Neural cell (in vitro differentiated cells): Measurements from ENCODE around the gene SLC19A1. TPM values are rescaled to one million over a fixed set of nuclear protein-coding genes. Genes with fewer than 3 reads are reported as not detected.

Experiments used
- H2AFZ ChIP-seq: fragments of 200-600, 300-800 bp; sonication (generic), shearing (Covaris generic); 2 replicates; pipeline ENCODE4 v1.6.0; 2014; ENCODE audit warnings: low read depth, mild to moderate bottlenecking, antibody characterized with exemption, low read length, moderate library complexity
- H3F3A ChIP-seq: fragments of 200-600 bp; shearing (Covaris generic); 2 replicates; pipeline ENCODE4 v1.6.1; 2016; ENCODE audit warnings: mild to moderate bottlenecking, moderate library complexity, mixed read lengths, antibody characterized with exemption, low read length; ENCODE audit not compliant: insufficient read depth, poor library complexity, severe bottlenecking
- H3K27ac ChIP-seq: fragments of 200-600, 300-800 bp; sonication (generic), shearing (Covaris generic); 2 replicates; pipeline ENCODE4 v1.5.1; 2014; ENCODE audit warnings: mild to moderate bottlenecking, low read length, moderate library complexity
- H3K27me3 ChIP-seq: fragments of 300-800, 200-600 bp; sonication (generic), shearing (Covaris generic); 2 replicates; pipeline ENCODE4 v1.6.0; 2014; ENCODE audit warnings: mild to moderate bottlenecking, low read depth, low read length, moderate library complexity; ENCODE audit not compliant: insufficient read depth
- H3K36me3 ChIP-seq: fragments of 300-800, 200-600 bp; sonication (generic), shearing (Covaris generic); 2 replicates; pipeline ENCODE4 v1.5.1; 2014; ENCODE audit warnings: mild to moderate bottlenecking, antibody characterized with exemption, low read length, moderate library complexity; ENCODE audit not compliant: insufficient read depth
- H3K4me2 ChIP-seq: fragments of 300-800, 200-600 bp; sonication (generic), shearing (Covaris generic); 2 replicates; pipeline ENCODE4 v1.6.0; 2014; ENCODE audit warnings: mild to moderate bottlenecking, low read length
- H3K4me3 ChIP-seq: fragments of 300-800, 200-600 bp; sonication (generic), shearing (Covaris generic); 2 replicates; pipeline ENCODE4 v1.5.1; 2014; ENCODE audit warnings: mild to moderate bottlenecking, low read length, moderate library complexity
- H3K79me2 ChIP-seq: fragments of 200-600 bp; shearing (Covaris generic); replicated peaks from 2 replicates; pipeline ENCODE4 v1.6.0; 2014; ENCODE audit warnings: mild to moderate bottlenecking, low read length, moderate library complexity; ENCODE audit not compliant: insufficient read depth
- H3K9ac ChIP-seq: fragments of 300-800, 200-600 bp; sonication (generic), shearing (Covaris generic); 2 replicates; pipeline ENCODE4 v1.6.1; 2016; ENCODE audit warnings: mild to moderate bottlenecking, low read length, mixed read lengths
- H3K9me2 ChIP-seq: fragments of 200-600 bp; shearing (Covaris generic); 2 replicates; pipeline ENCODE4 v1.6.1; 2016; ENCODE audit warnings: mild to moderate bottlenecking, low read length, mixed read lengths; ENCODE audit not compliant: insufficient read depth
- H3K9me3 ChIP-seq: fragments of 200-600, 300-800 bp; sonication (generic), shearing (Covaris generic); 2 replicates; pipeline ENCODE4 v1.6.1; 2016; ENCODE audit warnings: mild to moderate bottlenecking, mixed run types, low read length, moderate library complexity, mixed read lengths
- H4K20me1 ChIP-seq: fragments of 200-600 bp; shearing (Covaris generic); 2 replicates; pipeline ENCODE4 v1.6.1; 2016; ENCODE audit warnings: mild to moderate bottlenecking, mixed run types; ENCODE audit not compliant: insufficient read depth
- EP300 ChIP-seq: fragments of 450-650 bp; conservative IDR thresholded peaks from 2 replicates; pipeline ENCODE4 v1.6.1; 2014; ENCODE audit warnings: antibody characterized with exemption, mild to moderate bottlenecking, moderate library complexity; ENCODE audit not compliant: poor library complexity, severe bottlenecking
- EZH2 ChIP-seq: fragments of 200-600, 300-800 bp; shearing (Covaris generic), sonication (generic); IDR thresholded peaks from 2 replicates; pipeline ENCODE4 v1.6.1; 2014; ENCODE audit warnings: antibody characterized with exemption, low read length, borderline replicate concordance, mild to moderate bottlenecking; ENCODE audit not compliant: insufficient read depth, poor library complexity, severe bottlenecking
- MXI1 ChIP-seq: fragments of 450-650 bp; conservative IDR thresholded peaks from 2 replicates; pipeline ENCODE4 v1.6.1; 2014; ENCODE audit warnings: antibody characterized with exemption, mild to moderate bottlenecking; ENCODE audit not compliant: poor library complexity, severe bottlenecking
- POLR2AphosphoS5 ChIP-seq: IDR thresholded peaks from 2 replicates; pipeline ENCODE4 v1.6.1; 2012
- RAD21 ChIP-seq: fragments of 450-650 bp; conservative IDR thresholded peaks from 2 replicates; pipeline ENCODE4 v1.6.1; 2014; ENCODE audit warnings: antibody characterized with exemption, mild to moderate bottlenecking, moderate library complexity
- SMC3 ChIP-seq: fragments of 450-650 bp; conservative IDR thresholded peaks from 2 replicates; pipeline ENCODE4 v1.6.1; 2014; ENCODE audit warnings: antibody characterized with exemption, mild to moderate bottlenecking, moderate library complexity; ENCODE audit not compliant: poor library complexity
- TAF1 ChIP-seq: IDR thresholded peaks from 2 replicates; pipeline ENCODE4 v1.6.1; 2012; ENCODE audit warnings: low read depth
- polyA plus RNA-seq: library from polyadenylated mRNA; depleted of rRNA; stranded (reverse); fragments of >200 nt; gene quantifications from 2 replicates; pipeline ENCODE4 v1.2.3, GENCODE V29; 2014
- TF ChIP-seq, protein P1 (sequence below): fragments of 450-650 bp; IDR thresholded peaks from 2 replicates; pipeline ENCODE4 v1.5.1; 2014; ENCODE audit warnings: antibody characterized with exemption, mild to moderate bottlenecking, moderate library complexity; ENCODE audit not compliant: poor library complexity, severe bottlenecking
- TF ChIP-seq, protein P2 (sequence below): IDR thresholded peaks from 2 replicates; pipeline ENCODE4 v1.6.1; 2012; ENCODE audit warnings: borderline replicate concordance

The SLC19A1 gene
- polyA plus RNA-seq, 1 donor from 2014 or later: 2.9 TPM

DNA sequence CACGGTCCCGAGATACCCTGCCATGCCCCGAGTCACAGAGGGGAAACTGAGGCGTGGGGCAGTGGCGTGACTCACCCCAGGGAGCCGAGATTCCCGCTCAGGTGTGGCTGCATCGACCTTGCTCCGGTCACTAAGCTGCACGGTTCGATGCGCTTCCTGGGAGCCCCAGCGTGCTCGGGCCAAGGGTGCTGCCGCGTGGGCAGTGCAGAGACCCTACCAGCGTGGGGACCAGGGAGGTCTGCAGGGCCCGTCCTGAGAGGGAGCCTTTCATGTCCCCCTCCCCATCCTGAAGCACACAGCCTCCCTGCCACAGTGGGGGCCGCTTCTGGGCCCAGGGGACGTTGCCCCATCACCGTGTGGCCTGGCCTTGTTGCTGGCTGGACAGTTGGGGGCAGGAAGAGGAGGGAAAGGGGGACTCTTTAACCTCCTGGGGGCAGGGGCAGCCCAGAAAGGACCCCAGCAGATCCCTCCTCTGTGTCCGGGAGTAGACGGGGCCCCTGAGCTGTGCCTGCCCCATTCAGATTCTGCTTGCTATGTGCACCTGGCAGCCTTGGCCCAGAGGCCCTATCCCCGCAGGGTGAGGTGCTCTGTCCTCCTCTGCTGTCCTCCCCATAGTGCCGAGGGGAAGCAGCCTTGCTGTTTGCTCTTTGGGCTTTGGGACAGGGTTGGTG is 84.9 kb downstream of the SLC19A1 start:
- H3F3A ChIP-seq: no peaks in the 10 kb centered on the region
- no peak overlapping the region for H3K4me3 ChIP-seq
- no peaks in the 10 kb centered on the region for H3K9me2 ChIP-seq
- H2AFZ ChIP-seq: no peak overlapping the region
- TF ChIP-seq, protein P1, sequence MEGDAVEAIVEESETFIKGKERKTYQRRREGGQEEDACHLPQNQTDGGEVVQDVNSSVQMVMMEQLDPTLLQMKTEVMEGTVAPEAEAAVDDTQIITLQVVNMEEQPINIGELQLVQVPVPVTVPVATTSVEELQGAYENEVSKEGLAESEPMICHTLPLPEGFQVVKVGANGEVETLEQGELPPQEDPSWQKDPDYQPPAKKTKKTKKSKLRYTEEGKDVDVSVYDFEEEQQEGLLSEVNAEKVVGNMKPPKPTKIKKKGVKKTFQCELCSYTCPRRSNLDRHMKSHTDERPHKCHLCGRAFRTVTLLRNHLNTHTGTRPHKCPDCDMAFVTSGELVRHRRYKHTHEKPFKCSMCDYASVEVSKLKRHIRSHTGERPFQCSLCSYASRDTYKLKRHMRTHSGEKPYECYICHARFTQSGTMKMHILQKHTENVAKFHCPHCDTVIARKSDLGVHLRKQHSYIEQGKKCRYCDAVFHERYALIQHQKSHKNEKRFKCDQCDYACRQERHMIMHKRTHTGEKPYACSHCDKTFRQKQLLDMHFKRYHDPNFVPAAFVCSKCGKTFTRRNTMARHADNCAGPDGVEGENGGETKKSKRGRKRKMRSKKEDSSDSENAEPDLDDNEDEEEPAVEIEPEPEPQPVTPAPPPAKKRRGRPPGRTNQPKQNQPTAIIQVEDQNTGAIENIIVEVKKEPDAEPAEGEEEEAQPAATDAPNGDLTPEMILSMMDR: no peak
- TF ChIP-seq EP300 (no peak), EZH2 (no peak), TAF1 (no peak), POLR2AphosphoS5 (no peak), MXI1 (no peak), SMC3 (no peak), RAD21 (no peak)
- TF ChIP-seq, protein P2, sequence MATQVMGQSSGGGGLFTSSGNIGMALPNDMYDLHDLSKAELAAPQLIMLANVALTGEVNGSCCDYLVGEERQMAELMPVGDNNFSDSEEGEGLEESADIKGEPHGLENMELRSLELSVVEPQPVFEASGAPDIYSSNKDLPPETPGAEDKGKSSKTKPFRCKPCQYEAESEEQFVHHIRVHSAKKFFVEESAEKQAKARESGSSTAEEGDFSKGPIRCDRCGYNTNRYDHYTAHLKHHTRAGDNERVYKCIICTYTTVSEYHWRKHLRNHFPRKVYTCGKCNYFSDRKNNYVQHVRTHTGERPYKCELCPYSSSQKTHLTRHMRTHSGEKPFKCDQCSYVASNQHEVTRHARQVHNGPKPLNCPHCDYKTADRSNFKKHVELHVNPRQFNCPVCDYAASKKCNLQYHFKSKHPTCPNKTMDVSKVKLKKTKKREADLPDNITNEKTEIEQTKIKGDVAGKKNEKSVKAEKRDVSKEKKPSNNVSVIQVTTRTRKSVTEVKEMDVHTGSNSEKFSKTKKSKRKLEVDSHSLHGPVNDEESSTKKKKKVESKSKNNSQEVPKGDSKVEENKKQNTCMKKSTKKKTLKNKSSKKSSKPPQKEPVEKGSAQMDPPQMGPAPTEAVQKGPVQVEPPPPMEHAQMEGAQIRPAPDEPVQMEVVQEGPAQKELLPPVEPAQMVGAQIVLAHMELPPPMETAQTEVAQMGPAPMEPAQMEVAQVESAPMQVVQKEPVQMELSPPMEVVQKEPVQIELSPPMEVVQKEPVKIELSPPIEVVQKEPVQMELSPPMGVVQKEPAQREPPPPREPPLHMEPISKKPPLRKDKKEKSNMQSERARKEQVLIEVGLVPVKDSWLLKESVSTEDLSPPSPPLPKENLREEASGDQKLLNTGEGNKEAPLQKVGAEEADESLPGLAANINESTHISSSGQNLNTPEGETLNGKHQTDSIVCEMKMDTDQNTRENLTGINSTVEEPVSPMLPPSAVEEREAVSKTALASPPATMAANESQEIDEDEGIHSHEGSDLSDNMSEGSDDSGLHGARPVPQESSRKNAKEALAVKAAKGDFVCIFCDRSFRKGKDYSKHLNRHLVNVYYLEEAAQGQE: no peak
- no peaks in the 10 kb centered on the region for H3K36me3 ChIP-seq
- no peaks in the 10 kb centered on the region for H4K20me1 ChIP-seq
- no peaks in the 10 kb centered on the region for H3K27me3 ChIP-seq
- H3K9ac ChIP-seq: no peak overlapping the region
- H3K4me2 ChIP-seq: no peak overlapping the region
- peaks cover 8% of the 10 kb centered on the region for H3K9me3 ChIP-seq
- no peak overlapping the region for H3K27ac ChIP-seq
- H3K79me2 ChIP-seq: no peaks in the 10 kb centered on the region

DNA sequence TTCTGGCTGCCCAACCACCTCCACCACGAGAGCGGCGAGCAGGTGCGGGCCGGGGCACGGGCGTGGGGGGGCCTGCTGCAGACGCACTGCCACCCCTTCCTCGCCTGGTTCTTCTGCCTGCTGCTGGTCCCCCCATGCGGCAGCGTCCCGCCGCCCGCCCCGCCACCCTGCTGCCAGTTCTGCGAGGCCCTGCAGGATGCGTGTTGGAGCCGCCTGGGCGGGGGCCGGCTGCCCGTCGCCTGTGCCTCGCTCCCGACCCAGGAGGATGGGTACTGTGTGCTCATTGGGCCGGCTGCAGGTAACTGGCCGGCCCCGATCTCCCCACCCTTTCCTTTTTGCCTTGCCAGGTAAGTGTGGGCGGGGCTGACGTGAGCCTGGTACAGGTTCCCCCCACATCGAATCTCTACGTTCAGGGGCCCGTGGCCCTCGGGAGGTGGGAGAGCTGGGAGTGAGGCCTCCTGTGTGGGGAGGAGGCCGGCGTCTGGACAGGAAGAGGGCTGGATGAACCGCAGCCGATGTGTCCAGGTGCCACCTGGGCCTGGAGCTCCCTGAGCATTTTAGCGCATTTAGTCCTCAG is 85.6 kb downstream of the SLC19A1 start:
- Histone ChIP-seq H2AFZ (no peak overlapping the region), H3K36me3 (no peaks in the 10 kb centered on the region), H3K27me3 (no peaks in the 10 kb centered on the region), H3K9me3 (peaks cover 6% of the 10 kb centered on the region), H3K9me2 (no peaks in the 10 kb centered on the region), H3K9ac (no peak overlapping the region), H3K4me3 (no peak overlapping the region), H3F3A (no peaks in the 10 kb centered on the region), H4K20me1 (no peaks in the 10 kb centered on the region), H3K79me2 (no peaks in the 10 kb centered on the region), H3K4me2 (no peak overlapping the region), H3K27ac (no peak overlapping the region)
- TF ChIP-seq TAF1 (no peak), MXI1 (no peak), EP300 (no peak), RAD21 (no peak), EZH2 (no peak), POLR2AphosphoS5 (no peak), SMC3 (no peak)
- TF ChIP-seq, protein P1: no peak
- TF ChIP-seq, protein P2: no peak
